ENCODE results near the gene HES5.

DNA sequence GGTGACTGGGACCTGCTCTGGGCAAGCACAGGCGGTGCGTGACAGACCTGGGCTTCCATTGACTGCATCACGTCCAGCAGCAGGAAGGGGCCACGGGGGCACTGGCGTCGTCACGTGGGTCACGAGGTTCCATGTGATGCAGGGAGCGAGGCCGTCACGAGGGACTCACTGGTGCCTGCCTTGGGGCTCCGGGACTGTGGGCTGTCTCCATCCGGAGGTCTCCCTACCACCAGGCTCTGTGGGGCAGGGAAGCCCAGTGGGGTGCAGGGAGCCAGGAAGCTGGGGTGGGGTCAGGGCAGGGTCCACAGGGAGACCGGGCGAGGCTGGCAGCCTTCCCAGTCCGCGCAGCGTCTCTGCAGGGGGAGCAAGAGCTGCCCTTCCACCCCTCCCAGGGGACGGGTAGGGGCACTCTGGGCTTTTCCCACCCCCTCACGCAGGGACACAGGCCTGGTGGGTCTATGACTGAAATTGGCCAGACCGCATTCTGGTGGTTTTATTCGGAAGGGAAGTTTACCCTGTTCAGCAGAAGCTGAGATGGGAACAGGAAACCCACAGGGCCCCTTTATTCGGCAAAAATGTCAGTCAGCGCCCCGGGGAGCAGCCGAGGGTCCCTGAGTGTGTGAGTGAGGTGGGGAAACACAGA is 25.7 kb upstream of the HES5 start:
- TF ChIP-seq, protein P1, sequence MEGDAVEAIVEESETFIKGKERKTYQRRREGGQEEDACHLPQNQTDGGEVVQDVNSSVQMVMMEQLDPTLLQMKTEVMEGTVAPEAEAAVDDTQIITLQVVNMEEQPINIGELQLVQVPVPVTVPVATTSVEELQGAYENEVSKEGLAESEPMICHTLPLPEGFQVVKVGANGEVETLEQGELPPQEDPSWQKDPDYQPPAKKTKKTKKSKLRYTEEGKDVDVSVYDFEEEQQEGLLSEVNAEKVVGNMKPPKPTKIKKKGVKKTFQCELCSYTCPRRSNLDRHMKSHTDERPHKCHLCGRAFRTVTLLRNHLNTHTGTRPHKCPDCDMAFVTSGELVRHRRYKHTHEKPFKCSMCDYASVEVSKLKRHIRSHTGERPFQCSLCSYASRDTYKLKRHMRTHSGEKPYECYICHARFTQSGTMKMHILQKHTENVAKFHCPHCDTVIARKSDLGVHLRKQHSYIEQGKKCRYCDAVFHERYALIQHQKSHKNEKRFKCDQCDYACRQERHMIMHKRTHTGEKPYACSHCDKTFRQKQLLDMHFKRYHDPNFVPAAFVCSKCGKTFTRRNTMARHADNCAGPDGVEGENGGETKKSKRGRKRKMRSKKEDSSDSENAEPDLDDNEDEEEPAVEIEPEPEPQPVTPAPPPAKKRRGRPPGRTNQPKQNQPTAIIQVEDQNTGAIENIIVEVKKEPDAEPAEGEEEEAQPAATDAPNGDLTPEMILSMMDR (IDR thresholded peaks at IDR 0.05; ENCODE audit: low read depth, low read length): no peak
- TF ChIP-seq POLR2A (IDR thresholded peaks at IDR 0.05; ENCODE audit: extremely low read depth, insufficient read length): peak; percentile 16
